B cell (primary cell): ENCODE measurements around the gene OXSR1. TPM values are rescaled to one million over a fixed set of nuclear protein-coding genes. Genes with fewer than 3 reads are reported as not detected.
"Not testable (repeated sequence)": the region's sequence is repeated elsewhere in the genome, so short reads cannot be mapped to it uniquely, and the experiment has no call there.

ENCODE experiments used
- ATAC-seq: fragments of 200-7000 bp; cut with Tn5 transposase; one replicate; pipeline ENCODE4 v1.10.0; 2021; ENCODE audit warnings: low read depth, mild to moderate bottlenecking, moderate number of reproducible peaks, moderate library complexity
- CTCF ChIA-PET: fragments of 350-600 bp; sonication (Branson Sonifier 250); formaldehyde crosslinking; loops from one replicate; lab custom pipeline; 2021; ENCODE audit warnings: antibody characterized with exemption, inconsistent platforms; lab: Charles Lee
- POLR2A ChIA-PET: fragments of 350-600 bp; sonication (Branson Sonifier 250); formaldehyde crosslinking; loops from one replicate; lab custom pipeline; 2021; ENCODE audit warnings: antibody characterized with exemption; lab: Charles Lee
- DNase-seq: peaks from one replicate; pipeline ENCODE4 v3.0.0; 2013
- H2AFZ ChIP-seq: 2 replicates; pipeline ENCODE4 v1.6.1; 2012; ENCODE audit warnings: mild to moderate bottlenecking, low read depth, low read length; ENCODE audit not compliant: insufficient read depth, poor library complexity, severe bottlenecking
- H3K27ac ChIP-seq, 2 donors: 1 replicate in 1 of 2; 2 replicates in 1 of 2; pipeline ENCODE4 v1.5.1; 2012 to 2013; ENCODE audit warnings: low read length in 2 of 2, mild to moderate bottlenecking in 2 of 2, moderate library complexity in 1 of 2
- H3K27me3 ChIP-seq, 4 experiments: fragments of 200-600 bp in 1 of 4; sonication (generic) in 1 of 4; replicated peaks in 1 of 4; 1 replicate in 2 of 4; 2 replicates in 2 of 4; pipeline versions ENCODE4 v1.6.1 to v1.7.0; 2013 to 2016; ENCODE audit warnings: low read length in 3 of 4, mild to moderate bottlenecking in 2 of 4, mixed read lengths in 1 of 4, moderate library complexity in 1 of 4; ENCODE audit not compliant: insufficient read depth in 4 of 4, control insufficient read depth in 3 of 4; ENCODE audit errors: control extremely low read depth in 1 of 4
- H3K36me3 ChIP-seq, 2 experiments: replicated peaks in 1 of 2; 1 replicate in 1 of 2; 2 replicates in 1 of 2; pipeline versions ENCODE4 v1.6.1 to v1.7.1; 2013; ENCODE audit warnings: low read length in 1 of 2; ENCODE audit not compliant: insufficient read depth in 2 of 2, control insufficient read depth in 1 of 2; ENCODE audit errors: control extremely low read depth in 1 of 2, extremely low read depth in 1 of 2
- H3K4me1 ChIP-seq, 2 donors: fragments of 200-600 bp in 1 of 2; sonication (generic) in 1 of 2; 1 replicate in 1 of 2; 2 replicates in 1 of 2; pipeline versions ENCODE4 v1.5.1 to v1.6.1; 2013 to 2017; ENCODE audit warnings: low read length in 2 of 2; ENCODE audit not compliant: control insufficient read depth in 2 of 2, insufficient read depth in 2 of 2
- H3K4me2 ChIP-seq: replicated peaks from 2 replicates; pipeline ENCODE3; 2012; ENCODE audit warnings: mild to moderate bottlenecking, low read depth, low read length; ENCODE audit not compliant: poor library complexity, severe bottlenecking
- H3K4me3 ChIP-seq, 5 experiments: fragments of 200-600 bp in 1 of 5; sonication (generic) in 1 of 5; 1 replicate in 3 of 5; 2 replicates in 2 of 5; pipeline versions ENCODE4 v1.5.1 to v1.7.0; 2011 to 2016; ENCODE audit warnings: low read length in 4 of 5, mild to moderate bottlenecking in 4 of 5, low read depth in 2 of 5, control low read depth in 1 of 5, moderate library complexity in 1 of 5; ENCODE audit not compliant: insufficient read depth in 1 of 5; ENCODE audit errors: control extremely low read depth in 1 of 5, extremely low read depth in 1 of 5
- H3K79me2 ChIP-seq: fragments of 200-600 bp; sonication (generic); one replicate; pipeline ENCODE4 v1.6.0; 2016; ENCODE audit warnings: low read length; ENCODE audit not compliant: control insufficient read depth, insufficient read depth
- H3K9ac ChIP-seq: fragments of 200-600 bp; sonication (generic); 2 replicates; pipeline ENCODE4 v1.6.1; 2017; ENCODE audit warnings: mild to moderate bottlenecking, low read length, moderate library complexity
- H3K9me3 ChIP-seq, 3 donors: one replicate each; pipeline versions ENCODE4 v1.6.1 to v1.7.1; 2013; ENCODE audit warnings: low read length in 2 of 3; ENCODE audit not compliant: control insufficient read depth in 2 of 3, insufficient read depth in 1 of 3; ENCODE audit errors: control extremely low read depth in 1 of 3
- H4K20me1 ChIP-seq: 2 replicates; pipeline ENCODE4 v1.6.0; 2012; ENCODE audit warnings: mild to moderate bottlenecking, low read length; ENCODE audit not compliant: insufficient read depth, control insufficient read depth, poor library complexity, severe bottlenecking
- H3K27ac Mint-ChIP-seq: one replicate; pipeline ENCODE4 v1.8.0; 2021; ENCODE audit warnings: mixed read lengths
- H3K27me3 Mint-ChIP-seq: one replicate; pipeline ENCODE4 v1.8.0; 2021; ENCODE audit warnings: mixed read lengths
- H3K4me1 Mint-ChIP-seq: one replicate; pipeline ENCODE4 v1.8.0; 2021; ENCODE audit warnings: mixed read lengths
- H3K4me3 Mint-ChIP-seq: one replicate; pipeline ENCODE4 v1.8.0; 2021; ENCODE audit warnings: mixed read lengths
- H3K9me3 Mint-ChIP-seq: one replicate; pipeline ENCODE4 v1.8.0; 2022; ENCODE audit warnings: mixed read lengths; ENCODE audit not compliant: insufficient read depth
- EZH2 ChIP-seq: IDR thresholded peaks from 2 replicates; pipeline ENCODE4 v1.6.1; 2012; ENCODE audit warnings: borderline replicate concordance, low read depth, mild to moderate bottlenecking, moderate library complexity, low read length; ENCODE audit not compliant: insufficient read depth, poor library complexity, severe bottlenecking
- WGBS: methylation state at CpG from one replicate; pipeline ENCODE4 v1.1.5; 2013; ENCODE audit warnings: missing lambda C conversion rate; ENCODE audit not compliant: insufficient coverage; 5-methylcytosine and 5-hydroxymethylcytosine counted together
- intact Hi-C: fragments of 100-400 bp; cut with micrococcal nuclease; formaldehyde crosslinking; loops from one replicate; pipeline ENCODE4 v1.10.0; 2022
- polyA plus RNA-seq: library from polyadenylated mRNA; depleted of rRNA; stranded (reverse); fragments of >200 nt; gene quantifications from 2 replicates; pipeline ENCODE4 v1.2.3, GENCODE V29; 2012
- total RNA-seq, 2 donors: library from RNA; stranded (reverse); fragments of 120-200 nt in 1 of 2; gene quantifications; 1 replicate in 1 of 2; 2 replicates in 1 of 2; pipeline versions ENCODE4 v1.2.3 to v1.2.4, GENCODE V29; 2013 to 2022
- TF ChIP-seq, protein P1 (sequence below): fragments of 200-600 bp; IDR thresholded peaks from one replicate; pipeline ENCODE4 v1.8.0; 2022; ENCODE audit warnings: antibody characterized with exemption, mild to moderate bottlenecking

OXSR1 gene
- total and polyA plus RNA-seq, 2 donors (not counting 1 experiment from before 2014, with no cell fraction given) = 15.5 to 41.5 TPM

DNA sequence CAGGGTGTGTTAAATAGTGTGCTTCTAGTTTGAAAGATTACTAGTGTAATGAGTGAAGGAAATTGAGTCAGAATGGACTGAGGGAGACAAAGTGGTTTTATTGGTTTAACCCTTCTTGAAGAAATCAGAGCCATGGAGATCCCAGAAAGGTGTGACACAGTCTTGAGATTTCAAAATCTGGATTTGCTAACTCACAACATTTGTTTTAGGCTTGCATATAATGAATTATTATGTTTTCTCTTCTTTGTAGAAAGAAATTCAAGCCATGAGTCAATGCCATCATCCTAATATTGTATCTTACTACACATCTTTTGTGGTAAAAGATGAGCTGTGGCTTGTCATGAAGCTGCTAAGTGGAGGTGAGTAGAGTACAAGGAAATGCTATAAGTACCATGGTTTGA lies 25.1 kb downstream of the OXSR1 start:
- POLR2A ChIA-PET = no interaction called here
- no peak overlapping the region for H3K27ac Mint-ChIP-seq
- no peaks in the 10 kb centered on the region for H3K4me1 ChIP-seq
- no peak overlapping the region for H3K4me3 ChIP-seq
- no peak overlapping the region for H3K27ac ChIP-seq
- TF ChIP-seq, protein P1, sequence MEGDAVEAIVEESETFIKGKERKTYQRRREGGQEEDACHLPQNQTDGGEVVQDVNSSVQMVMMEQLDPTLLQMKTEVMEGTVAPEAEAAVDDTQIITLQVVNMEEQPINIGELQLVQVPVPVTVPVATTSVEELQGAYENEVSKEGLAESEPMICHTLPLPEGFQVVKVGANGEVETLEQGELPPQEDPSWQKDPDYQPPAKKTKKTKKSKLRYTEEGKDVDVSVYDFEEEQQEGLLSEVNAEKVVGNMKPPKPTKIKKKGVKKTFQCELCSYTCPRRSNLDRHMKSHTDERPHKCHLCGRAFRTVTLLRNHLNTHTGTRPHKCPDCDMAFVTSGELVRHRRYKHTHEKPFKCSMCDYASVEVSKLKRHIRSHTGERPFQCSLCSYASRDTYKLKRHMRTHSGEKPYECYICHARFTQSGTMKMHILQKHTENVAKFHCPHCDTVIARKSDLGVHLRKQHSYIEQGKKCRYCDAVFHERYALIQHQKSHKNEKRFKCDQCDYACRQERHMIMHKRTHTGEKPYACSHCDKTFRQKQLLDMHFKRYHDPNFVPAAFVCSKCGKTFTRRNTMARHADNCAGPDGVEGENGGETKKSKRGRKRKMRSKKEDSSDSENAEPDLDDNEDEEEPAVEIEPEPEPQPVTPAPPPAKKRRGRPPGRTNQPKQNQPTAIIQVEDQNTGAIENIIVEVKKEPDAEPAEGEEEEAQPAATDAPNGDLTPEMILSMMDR = no peak
- TF ChIP-seq EZH2 = no peak
- H3K4me1 Mint-ChIP-seq = no peaks in the 10 kb centered on the region
- intact Hi-C loops = no loop called here
- no peaks in the 10 kb centered on the region for H3K9me3 Mint-ChIP-seq
- no peak overlapping the region for H3K9ac ChIP-seq
- no peaks in the 10 kb centered on the region for H4K20me1 ChIP-seq
- CTCF ChIA-PET = no interaction called here
- H3K27me3 Mint-ChIP-seq = no peaks in the 10 kb centered on the region
- DNase-seq = no peak
- H3K4me3 Mint-ChIP-seq = no peak overlapping the region
- H3K27me3 ChIP-seq = no peaks in the 10 kb centered on the region
- peaks cover 0 to 2% (median 0%) of the 10 kb centered on the region in 3 donors for H3K9me3 ChIP-seq
- H3K4me2 ChIP-seq = no peak overlapping the region
- H2AFZ ChIP-seq = no peak overlapping the region
- peaks cover 15 to 17% of the 10 kb centered on the region in 2 experiments for H3K36me3 ChIP-seq
- H3K79me2 ChIP-seq = peaks cover 16% of the 10 kb centered on the region
- ATAC-seq = no peak

DNA sequence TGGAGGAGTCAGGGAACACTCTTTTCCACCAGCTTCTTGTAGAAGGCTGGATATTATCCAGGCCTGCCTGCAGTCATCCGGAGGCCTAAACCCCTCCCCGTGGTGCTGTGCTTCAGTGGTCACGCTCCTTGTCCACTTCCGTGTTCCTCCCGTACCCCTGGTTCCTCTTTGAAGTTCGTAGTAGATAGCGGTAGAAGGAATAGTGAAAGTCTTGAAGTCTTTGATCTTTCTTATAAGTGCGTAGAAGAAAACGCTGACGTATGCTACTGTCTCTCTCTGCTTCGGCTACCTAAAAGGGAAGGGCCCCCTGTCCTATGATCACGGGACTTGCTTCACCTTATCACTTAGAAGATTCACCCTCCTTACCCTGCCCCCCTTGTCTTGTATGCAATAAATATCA lies 37.6 kb downstream of the OXSR1 start:
- CTCF ChIA-PET, H3K9ac ChIP-seq, POLR2A ChIA-PET, H3K9me3 Mint-ChIP-seq, ATAC-seq, DNase-seq, H3K27ac Mint-ChIP-seq, H3K27me3 Mint-ChIP-seq, intact Hi-C loops, H3K27me3 ChIP-seq, H3K27ac ChIP-seq, H3K4me3 Mint-ChIP-seq, H3K9me3 ChIP-seq, H2AFZ ChIP-seq, H3K4me2 ChIP-seq, H3K4me1 ChIP-seq, H3K4me3 ChIP-seq: not testable (repeated sequence)
- Histone ChIP-seq H3K79me2 (peaks cover 54% of the 10 kb centered on the region), H3K36me3 (peaks cover 13 to 33% of the 10 kb centered on the region in 2 experiments), H4K20me1 (peaks cover 16% of the 10 kb centered on the region)
- 100% methylated on average over 12 of the region's 12 CpGs for WGBS
- H3K4me1 Mint-ChIP-seq = peaks cover 16% of the 10 kb centered on the region
